Ecto neural progenitor cell (in vitro differentiated cells): ENCODE data around the gene PLCXD1.
"Not testable (repeated sequence)": the region's sequence is repeated elsewhere in the genome, so short reads cannot be mapped to it uniquely, and the experiment has no call there.

Source experiments
- DNase-seq: peaks from one replicate; pipeline ENCODE4 v3.0.0-alpha.2; 2018; ENCODE audit warnings: low spot score

The PLCXD1 gene

GRCh38 chrX:350148-350533, 69.0 kb downstream of the PLCXD1 start:
- no peak for DNase-seq

- no peak for DNase-seq
Measured at GRCh38 chrX:350534-351323, 69.5 kb downstream of the PLCXD1 start.

GRCh38 chrX:351324-351641, 70.1 kb downstream of the PLCXD1 start:
- not testable (repeated sequence) for DNase-seq

DNA sequence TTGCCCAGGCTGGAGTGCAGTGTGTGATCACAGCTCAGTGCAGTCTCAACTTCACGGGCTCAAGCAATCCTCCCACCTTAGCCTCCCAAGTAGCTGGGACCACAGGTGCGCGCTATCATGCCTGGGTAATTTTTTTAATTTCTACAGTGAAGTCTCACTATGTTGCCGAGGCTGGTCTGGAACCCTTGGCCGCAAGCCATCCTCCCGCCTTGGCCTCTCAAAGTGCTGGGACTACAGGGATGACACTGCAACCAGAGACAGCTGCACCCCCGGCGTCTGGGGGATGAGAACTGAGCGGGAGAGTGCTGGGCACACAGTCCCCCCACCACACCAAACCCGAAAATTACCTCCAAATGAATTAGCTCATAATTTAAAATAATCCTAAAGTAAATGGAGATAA, 70.6 kb downstream of the PLCXD1 start:
- DNase-seq, result no peak

- no peak for DNase-seq
Measured at GRCh38 chrX:352181-352580, 71.0 kb downstream of the PLCXD1 start.

GRCh38 chrX:352582-353314, 71.6 kb downstream of the PLCXD1 start:
- no peak for DNase-seq
